Measurements from ENCODE around the gene DNASE1L3. TPM values are rescaled to one million over a fixed set of nuclear protein-coding genes. Genes with fewer than 3 reads are reported as not detected.

The DNASE1L3 gene
- total and polyA plus RNA-seq, 2 of the 4 experiments (the other 2 are of a cell fraction): not detected

- dilution Hi-C loops (cut with HindIII; ENCODE audit: low sequenced_read_pairs, unreplicated experiment) (no loop called here), intact Hi-C loops (cut with micrococcal nuclease) (loop anchor here (5.0 kb wide), 1 partner anchor 227 kb away; no protein-coding TSS in a partner anchor), in situ Hi-C loops (cut with MboI; ENCODE audit: low sequenced_read_pairs) (loop anchor here (5.0 to 25.0 kb wide), 2 partner anchors 117 to 227 kb away; no protein-coding TSS in a partner anchor)
- no TSS peak for BruUV-seq (replicated peaks)
- Histone ChIP-seq H4K91ac (ENCODE audit: insufficient read depth, low read depth, low read length) (no peak overlapping the region), H2AK5ac (ENCODE audit: low read depth, low read length) (no peak overlapping the region), H4K5ac (ENCODE audit: low read depth, low read length) (no peak overlapping the region), H3K36me3 (ENCODE audit: control insufficient read depth, insufficient read depth, low read length) (no peaks in the 10 kb centered on the region), H3K4me2 (ENCODE audit: low read depth, low read length) (no peak overlapping the region), H4K20me1 (ENCODE audit: insufficient read depth, low read length) (no peaks in the 10 kb centered on the region), H3K9ac (ENCODE audit: low read depth, low read length) (no peak overlapping the region), H2BK5ac (ENCODE audit: low read depth, low read length, poor library complexity, severe bottlenecking) (no peak overlapping the region), H2BK20ac (ENCODE audit: low read depth, low read length) (no peak overlapping the region), H2AK9ac (replicated peaks; ENCODE audit: low read depth, low read length, poor library complexity) (no peak overlapping the region), H3K56ac (ENCODE audit: extremely low read depth, insufficient read depth, low read length) (no peak overlapping the region), H3K27me3 (ENCODE audit: control insufficient read depth, insufficient read depth, low read length) (peaks cover 13% of the 10 kb centered on the region), H4K8ac (ENCODE audit: low read depth in 2 of 2, low read length in 2 of 2) (no peak overlapping the region), H3K79me1 (ENCODE audit: low read depth in 1 of 2, low read length in 2 of 2) (no peaks in the 10 kb centered on the region), H3K27ac (ENCODE audit: insufficient read depth, low read length) (no peak overlapping the region), H3K9me3 (ENCODE audit: control insufficient read depth, insufficient read depth, low read length) (no peaks in the 10 kb centered on the region), H2BK120ac (ENCODE audit: low read depth, low read length) (no peak overlapping the region), H2BK15ac (ENCODE audit: low read depth, low read length) (no peak overlapping the region), H3K23ac (ENCODE audit: low read depth, low read length) (no peak overlapping the region), H3K4me3 (ENCODE audit: insufficient read depth, low read depth, low read length) (no peak overlapping the region), H2AFZ (replicated peaks; ENCODE audit: low read length, poor library complexity) (no peak overlapping the region), H3K4ac (ENCODE audit: low read depth, low read length) (no peak overlapping the region), H3K18ac (ENCODE audit: low read depth, low read length) (no peak overlapping the region), H3K9me1 (ENCODE audit: insufficient read depth, low read length) (no peaks in the 10 kb centered on the region), H3K14ac (replicated peaks; ENCODE audit: low read depth, low read length) (no peak overlapping the region), H3K4me1 (ENCODE audit: control insufficient read depth, insufficient read depth, low read length) (no peaks in the 10 kb centered on the region)
- no peak for ATAC-seq (ENCODE audit: low read depth)
- WGBS, 2 experiments (ENCODE audit: extremely low coverage in 2 of 2, insufficient read length in 1 of 2): 71% methylated on average over 6 of the region's 7 CpGs; no CpG with 5 or more reads in 1 of the 2 experiments
- POLR2A ChIA-PET (ENCODE audit: unreplicated experiment): no interaction called here
- CTCF ChIA-PET: no interaction called here
- no peak for TF ChIP-seq MXI1 (IDR thresholded peaks at IDR 0.05; ENCODE audit: borderline replicate concordance, low read depth, low read length)
- TF ChIP-seq CTCF (conservative IDR thresholded peaks at IDR 0.05; ENCODE audit: low read depth, low read length): no peak
- no peak for TF ChIP-seq RFX5 (IDR thresholded peaks at IDR 0.05; ENCODE audit: low read depth, low read length)
- DNase-seq: no peak
Measured at GRCh38 chr3:58184982-58185360, 25.8 kb downstream of the DNASE1L3 start.

Data from IMR-90 (cell line).